Mesothelial cell of epicardium (in vitro differentiated cells): ENCODE measurements around the gene NOXA1. TPM values are rescaled to one million over a fixed set of nuclear protein-coding genes. Genes with fewer than 3 reads are reported as not detected.
"Not testable (repeated sequence)": the region's sequence is repeated elsewhere in the genome, so short reads cannot be mapped to it uniquely, and the experiment has no call there.

Experiments
- DNase-seq, 2 experiments: peaks; one replicate each; pipeline ENCODE4 v3.0.0; 2021; ENCODE audit warnings: low spot score in 2 of 2; ENCODE audit not compliant: unreplicated experiment in 2 of 2
- H3K27ac Mint-ChIP-seq: 2 replicates; pipeline ENCODE4 v1.8.0; 2021; ENCODE audit warnings: mixed read lengths
- H3K27me3 Mint-ChIP-seq: 2 replicates; pipeline ENCODE4 v1.8.0; 2021; ENCODE audit warnings: low read depth, mixed read lengths
- H3K36me3 Mint-ChIP-seq: 2 replicates; pipeline ENCODE4 v1.8.0; 2021; ENCODE audit warnings: mixed read lengths
- H3K4me1 Mint-ChIP-seq: 2 replicates; pipeline ENCODE4 v1.8.0; 2021; ENCODE audit warnings: mixed read lengths
- H3K4me3 Mint-ChIP-seq: 2 replicates; pipeline ENCODE4 v1.8.0; 2021; ENCODE audit warnings: mild to moderate bottlenecking, moderate library complexity, mixed read lengths
- H3K9me3 Mint-ChIP-seq: 2 replicates; pipeline ENCODE4 v1.8.0; 2021; ENCODE audit warnings: mixed read lengths
- total RNA-seq: library from RNA; stranded (reverse); gene quantifications from 3 replicates; pipeline ENCODE4 v1.2.1, GENCODE V29; 2021
- TF ChIP-seq, protein P1 (sequence below): fragments of 200-600 bp; sonication (generic); IDR thresholded peaks from one replicate; pipeline ENCODE4 v1.5.0; 2021; ENCODE audit warnings: antibody characterized with exemption; ENCODE audit not compliant: unreplicated experiment

The NOXA1 gene
- total RNA-seq, 1 donor from 2014 or later: 22.1 TPM

- no peak overlapping the region for H3K27ac Mint-ChIP-seq
- H3K36me3 Mint-ChIP-seq: no peaks in the 10 kb centered on the region
- DNase-seq: no peak
- TF ChIP-seq, protein P1, sequence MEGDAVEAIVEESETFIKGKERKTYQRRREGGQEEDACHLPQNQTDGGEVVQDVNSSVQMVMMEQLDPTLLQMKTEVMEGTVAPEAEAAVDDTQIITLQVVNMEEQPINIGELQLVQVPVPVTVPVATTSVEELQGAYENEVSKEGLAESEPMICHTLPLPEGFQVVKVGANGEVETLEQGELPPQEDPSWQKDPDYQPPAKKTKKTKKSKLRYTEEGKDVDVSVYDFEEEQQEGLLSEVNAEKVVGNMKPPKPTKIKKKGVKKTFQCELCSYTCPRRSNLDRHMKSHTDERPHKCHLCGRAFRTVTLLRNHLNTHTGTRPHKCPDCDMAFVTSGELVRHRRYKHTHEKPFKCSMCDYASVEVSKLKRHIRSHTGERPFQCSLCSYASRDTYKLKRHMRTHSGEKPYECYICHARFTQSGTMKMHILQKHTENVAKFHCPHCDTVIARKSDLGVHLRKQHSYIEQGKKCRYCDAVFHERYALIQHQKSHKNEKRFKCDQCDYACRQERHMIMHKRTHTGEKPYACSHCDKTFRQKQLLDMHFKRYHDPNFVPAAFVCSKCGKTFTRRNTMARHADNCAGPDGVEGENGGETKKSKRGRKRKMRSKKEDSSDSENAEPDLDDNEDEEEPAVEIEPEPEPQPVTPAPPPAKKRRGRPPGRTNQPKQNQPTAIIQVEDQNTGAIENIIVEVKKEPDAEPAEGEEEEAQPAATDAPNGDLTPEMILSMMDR: no peak
- H3K4me3 Mint-ChIP-seq: no peak overlapping the region
- H3K4me1 Mint-ChIP-seq: no peaks in the 10 kb centered on the region
- no peaks in the 10 kb centered on the region for H3K27me3 Mint-ChIP-seq
- H3K9me3 Mint-ChIP-seq: no peaks in the 10 kb centered on the region
These were observed 14.4 kb upstream of the NOXA1 start for GRCh38 chr9:137408651-137409405.

- Mint-ChIP-seq H3K4me1 (no peaks in the 10 kb centered on the region), H3K4me3 (no peak overlapping the region), H3K9me3 (no peaks in the 10 kb centered on the region), H3K27me3 (no peaks in the 10 kb centered on the region), H3K36me3 (peaks cover under 1% of the 10 kb centered on the region), H3K27ac (no peak overlapping the region)
- no peak for DNase-seq
- TF ChIP-seq, protein P1: no peak
These were observed 13.7 kb upstream of the NOXA1 start for GRCh38 chr9:137409515-137409914.

- H3K4me3 Mint-ChIP-seq, H3K9me3 Mint-ChIP-seq, H3K4me1 Mint-ChIP-seq, DNase-seq, H3K36me3 Mint-ChIP-seq, H3K27me3 Mint-ChIP-seq, H3K27ac Mint-ChIP-seq: not testable (repeated sequence)
These were observed 12.8 kb upstream of the NOXA1 start for GRCh38 chr9:137410236-137410890.

- no peaks in the 10 kb centered on the region for H3K27me3 Mint-ChIP-seq
- H3K36me3 Mint-ChIP-seq: peaks cover 2% of the 10 kb centered on the region
- no peaks in the 10 kb centered on the region for H3K4me1 Mint-ChIP-seq
- DNase-seq: no peak
- TF ChIP-seq, protein P1: no peak
- H3K4me3 Mint-ChIP-seq: no peak overlapping the region
- H3K9me3 Mint-ChIP-seq: no peaks in the 10 kb centered on the region
- no peak overlapping the region for H3K27ac Mint-ChIP-seq
These were observed 12.3 kb upstream of the NOXA1 start for GRCh38 chr9:137410891-137411249.

DNA sequence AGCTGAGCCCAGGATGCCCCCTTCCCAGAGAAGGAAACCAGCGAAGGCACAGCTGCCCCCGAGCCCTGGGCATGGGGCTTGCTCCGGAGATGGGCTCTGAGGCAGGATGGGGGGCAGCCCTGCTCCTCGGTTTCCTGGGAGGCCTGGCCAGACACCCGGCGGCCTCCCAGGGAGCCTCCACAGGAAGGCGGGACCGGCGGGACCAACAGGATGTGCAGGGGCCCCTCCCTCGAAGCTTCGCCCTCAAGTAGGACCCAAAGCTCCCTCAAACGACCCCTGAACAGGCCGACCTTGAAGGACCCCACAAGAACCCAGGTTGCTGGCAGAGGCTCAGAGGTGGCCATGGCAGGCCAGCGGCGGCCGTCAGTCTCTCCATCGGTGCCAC lies 11.9 kb upstream of the NOXA1 start:
- TF ChIP-seq, protein P1: no peak
- H3K4me1 Mint-ChIP-seq: no peaks in the 10 kb centered on the region
- H3K4me3 Mint-ChIP-seq: no peak overlapping the region
- H3K9me3 Mint-ChIP-seq: no peaks in the 10 kb centered on the region
- H3K27me3 Mint-ChIP-seq: no peaks in the 10 kb centered on the region
- DNase-seq: no peak
- H3K36me3 Mint-ChIP-seq: peaks cover 2% of the 10 kb centered on the region
- no peak overlapping the region for H3K27ac Mint-ChIP-seq

- DNase-seq: no peak
- H3K36me3 Mint-ChIP-seq: peaks cover 2% of the 10 kb centered on the region
- no peaks in the 10 kb centered on the region for H3K27me3 Mint-ChIP-seq
- no peaks in the 10 kb centered on the region for H3K4me1 Mint-ChIP-seq
- no peak overlapping the region for H3K4me3 Mint-ChIP-seq
- H3K27ac Mint-ChIP-seq: no peak overlapping the region
- TF ChIP-seq, protein P1: no peak
- H3K9me3 Mint-ChIP-seq: no peaks in the 10 kb centered on the region
These were observed 11.4 kb upstream of the NOXA1 start for GRCh38 chr9:137411645-137412380.
